ENCODE measurements around the gene UBE2V1. TPM values are rescaled to one million over a fixed set of nuclear protein-coding genes. Genes with fewer than 3 reads are reported as not detected.
"Not testable (repeated sequence)": the region's sequence is repeated elsewhere in the genome, so short reads cannot be mapped to it uniquely, and the experiment has no call there.

UBE2V1 gene
- total and polyA plus RNA-seq, 7 donors, result 55.0 to 117 (median 80.4) TPM

DNA sequence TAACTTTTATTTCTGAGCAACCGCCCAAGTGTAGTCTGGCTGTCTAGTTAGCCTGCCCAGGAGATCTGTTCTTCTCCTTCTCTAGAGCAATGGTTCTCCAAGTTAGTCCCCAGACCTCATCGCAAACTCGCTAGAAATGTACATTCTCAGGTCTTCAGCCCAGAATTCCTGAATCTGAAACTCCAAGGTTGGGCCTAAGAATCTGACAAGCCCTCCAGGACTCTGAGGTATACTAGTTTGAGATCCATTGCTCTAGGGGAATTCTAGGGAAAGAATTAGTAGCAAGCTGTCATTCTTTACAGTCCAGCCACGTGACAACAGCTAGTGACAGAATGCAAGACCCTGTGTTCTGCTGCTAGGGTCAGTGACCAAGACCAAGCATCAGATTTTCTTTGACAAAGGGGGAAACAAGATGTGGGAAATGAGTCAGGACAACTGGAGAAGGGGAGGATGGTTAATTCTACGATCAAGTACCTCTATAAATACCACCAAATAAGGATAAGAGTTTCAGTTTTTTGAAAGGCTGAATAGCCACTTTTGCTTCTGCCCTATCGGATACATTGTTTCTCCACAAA is 5.8 kb downstream of the UBE2V1 start:
- H3K4me1 ChIP-seq, result peaks cover 0 to 81% (median 72%) of the 10 kb centered on the region in 4 donors
- TF ChIP-seq POLR2AphosphoS5 (IDR thresholded peaks at IDR 0.05) (no peak), POLR2A (IDR thresholded peaks at IDR 0.05) (no peak), EP300 (IDR thresholded peaks at IDR 0.05) (no peak)
- TF ChIP-seq, protein P1, sequence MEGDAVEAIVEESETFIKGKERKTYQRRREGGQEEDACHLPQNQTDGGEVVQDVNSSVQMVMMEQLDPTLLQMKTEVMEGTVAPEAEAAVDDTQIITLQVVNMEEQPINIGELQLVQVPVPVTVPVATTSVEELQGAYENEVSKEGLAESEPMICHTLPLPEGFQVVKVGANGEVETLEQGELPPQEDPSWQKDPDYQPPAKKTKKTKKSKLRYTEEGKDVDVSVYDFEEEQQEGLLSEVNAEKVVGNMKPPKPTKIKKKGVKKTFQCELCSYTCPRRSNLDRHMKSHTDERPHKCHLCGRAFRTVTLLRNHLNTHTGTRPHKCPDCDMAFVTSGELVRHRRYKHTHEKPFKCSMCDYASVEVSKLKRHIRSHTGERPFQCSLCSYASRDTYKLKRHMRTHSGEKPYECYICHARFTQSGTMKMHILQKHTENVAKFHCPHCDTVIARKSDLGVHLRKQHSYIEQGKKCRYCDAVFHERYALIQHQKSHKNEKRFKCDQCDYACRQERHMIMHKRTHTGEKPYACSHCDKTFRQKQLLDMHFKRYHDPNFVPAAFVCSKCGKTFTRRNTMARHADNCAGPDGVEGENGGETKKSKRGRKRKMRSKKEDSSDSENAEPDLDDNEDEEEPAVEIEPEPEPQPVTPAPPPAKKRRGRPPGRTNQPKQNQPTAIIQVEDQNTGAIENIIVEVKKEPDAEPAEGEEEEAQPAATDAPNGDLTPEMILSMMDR (IDR thresholded peaks at IDR 0.05), result no peak
- WGBS, 2 donors, result 79 to 87% methylated on average over 6 of the region's 6 CpGs
- no peak overlapping the region for H3K4me3 ChIP-seq
- H3K36me3 ChIP-seq, result no peaks in the 10 kb centered on the region
- peak overlapping the region; percentile 29 to 66 (median 53) for H3K27ac ChIP-seq
- no peaks in the 10 kb centered on the region for H3K9me3 ChIP-seq
- intact Hi-C loops (cut with DNase I), result no loop called here
- no peak for DNase-seq
- no peaks in the 10 kb centered on the region for H3K27me3 ChIP-seq

DNA sequence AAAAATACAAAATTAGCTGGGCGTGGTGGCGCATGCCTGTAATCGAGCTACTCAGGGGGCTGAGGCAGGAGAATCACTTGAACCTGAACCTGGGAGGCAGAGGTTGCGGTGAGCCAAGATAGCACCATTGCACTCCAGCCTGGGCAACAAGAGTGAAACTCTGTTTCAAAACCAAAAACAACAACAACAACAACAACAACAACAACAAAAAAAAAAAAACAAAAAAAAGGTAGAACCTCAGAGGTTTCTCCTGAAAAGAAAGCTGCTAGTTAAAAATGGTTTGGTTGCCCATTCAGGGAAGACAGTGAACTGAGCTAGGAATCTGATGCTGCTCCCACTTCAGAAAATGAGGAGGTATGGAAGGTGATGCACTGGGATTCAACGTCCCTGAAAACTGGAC is 6.3 kb downstream of the UBE2V1 start:
- Histone ChIP-seq H3K4me1 (peaks cover 0 to 77% (median 71%) of the 10 kb centered on the region in 4 donors), H3K27ac (peak overlapping the region; percentile 29 to 66 (median 53))
- H3K4me3 ChIP-seq; DNase-seq; H3K9me3 ChIP-seq; H3K27me3 ChIP-seq; H3K36me3 ChIP-seq; intact Hi-C loops (cut with DNase I): not testable (repeated sequence)
- 71 to 91% methylated on average over 5 of the region's 5 CpGs for WGBS, 2 donors

DNA sequence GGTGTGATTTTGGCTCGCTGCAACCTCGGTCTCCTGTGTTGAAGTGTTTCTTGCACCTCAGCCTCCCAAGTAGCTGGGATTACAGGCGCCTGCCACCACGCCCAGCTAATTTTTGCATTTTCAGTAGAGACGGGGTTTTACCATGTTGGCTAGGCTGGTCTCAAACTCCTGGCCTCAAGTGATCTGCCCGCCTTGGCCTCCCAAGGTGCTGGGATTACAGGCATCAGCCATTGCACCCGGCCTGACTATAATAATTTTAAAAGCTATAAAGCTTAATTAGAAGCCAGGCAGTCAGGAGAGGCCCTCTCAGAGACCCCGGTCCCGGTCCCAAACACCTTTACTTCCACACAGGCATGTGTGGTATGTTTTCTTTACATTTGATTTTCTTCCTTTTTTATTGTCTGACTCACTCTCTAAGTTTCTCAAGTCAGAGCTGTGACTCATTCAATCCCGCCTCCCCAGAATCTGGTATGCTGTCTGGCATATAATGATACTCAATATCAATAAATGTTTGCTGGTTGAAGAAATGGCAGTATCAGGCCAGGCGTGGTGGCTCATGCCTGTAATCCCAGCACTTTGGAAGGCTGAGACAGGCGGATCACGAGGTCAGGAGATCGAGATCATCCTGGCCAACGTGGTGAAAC is 9.4 kb downstream of the UBE2V1 start:
- intact Hi-C loops (cut with DNase I); H3K4me3 ChIP-seq; H3K9me3 ChIP-seq; H3K27me3 ChIP-seq; H3K36me3 ChIP-seq; DNase-seq: not testable (repeated sequence)
- 67 to 86% methylated on average over 15 of the region's 15 CpGs for WGBS, 2 donors
- peak overlapping the region; percentile 14 to 47 (median 43) for H3K27ac ChIP-seq
- peaks cover 0 to 73% (median 71%) of the 10 kb centered on the region in 4 donors for H3K4me1 ChIP-seq

DNA sequence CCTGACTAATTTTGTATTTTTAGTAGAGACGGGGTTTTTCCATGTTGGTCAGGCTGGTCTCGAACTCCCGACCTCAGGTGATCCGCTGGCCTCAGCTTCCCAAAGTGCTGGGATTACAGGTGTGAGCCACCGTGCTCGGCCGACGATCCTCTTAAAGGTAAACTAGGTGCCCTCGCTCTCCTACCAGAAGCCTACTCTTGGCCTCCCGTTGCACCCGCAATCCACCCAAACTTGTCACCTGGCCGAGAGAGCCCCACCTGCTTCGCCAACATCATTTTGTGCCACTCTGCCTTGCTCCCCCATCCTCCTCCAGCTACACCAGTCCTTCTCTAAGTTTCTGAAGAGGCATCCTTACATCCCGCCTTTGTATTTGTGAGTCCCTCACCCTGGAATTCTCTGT is 10.4 kb downstream of the UBE2V1 start:
- WGBS, 2 donors, result 95 to 96% methylated on average over 14 of the region's 14 CpGs
- H3K9me3 ChIP-seq; DNase-seq; H3K4me3 ChIP-seq; H3K27me3 ChIP-seq; intact Hi-C loops (cut with DNase I); H3K36me3 ChIP-seq: not testable (repeated sequence)
- Histone ChIP-seq H3K27ac (peak overlapping the region in 1 of 4 donors; percentile 44), H3K4me1 (peaks cover 0 to 73% (median 70%) of the 10 kb centered on the region in 4 donors)

DNA sequence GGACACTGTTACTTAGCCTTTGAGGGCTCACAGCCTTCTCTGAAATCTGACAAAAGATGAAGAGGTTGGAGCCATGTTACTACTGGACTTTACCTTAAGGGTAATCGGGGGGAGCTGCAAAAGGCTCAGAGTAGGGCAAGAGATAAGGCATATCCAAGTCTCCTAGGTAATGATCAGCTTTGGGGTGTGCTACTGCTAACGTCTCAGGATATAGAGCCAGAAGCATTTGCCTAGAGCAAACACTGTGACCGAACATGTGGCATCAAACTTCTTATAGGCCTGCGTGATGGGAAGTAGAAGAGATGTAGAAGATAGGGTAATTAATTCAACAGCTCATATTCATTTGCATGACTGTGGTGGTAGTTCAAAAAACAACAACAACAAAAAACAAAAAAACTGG is 11.1 kb downstream of the UBE2V1 start:
- TF ChIP-seq, protein P1 (IDR thresholded peaks at IDR 0.05), result no peak
- TF ChIP-seq POLR2A (IDR thresholded peaks at IDR 0.05), result no peak
- no peak for TF ChIP-seq EP300 (IDR thresholded peaks at IDR 0.05)
- no peak for TF ChIP-seq POLR2AphosphoS5 (IDR thresholded peaks at IDR 0.05)
- Histone ChIP-seq H3K4me3 (no peak overlapping the region), H3K36me3 (no peaks in the 10 kb centered on the region), H3K27me3 (no peaks in the 10 kb centered on the region), H3K4me1 (peaks cover 0 to 73% (median 66%) of the 10 kb centered on the region in 4 donors), H3K9me3 (no peaks in the 10 kb centered on the region), H3K27ac (peak overlapping the region in 2 of 4 donors; percentile 10 to 65)
- 31 to 54% methylated on average over 4 of the region's 4 CpGs for WGBS, 2 donors
- intact Hi-C loops (cut with DNase I), result no loop called here
- DNase-seq, result no peak

DNA sequence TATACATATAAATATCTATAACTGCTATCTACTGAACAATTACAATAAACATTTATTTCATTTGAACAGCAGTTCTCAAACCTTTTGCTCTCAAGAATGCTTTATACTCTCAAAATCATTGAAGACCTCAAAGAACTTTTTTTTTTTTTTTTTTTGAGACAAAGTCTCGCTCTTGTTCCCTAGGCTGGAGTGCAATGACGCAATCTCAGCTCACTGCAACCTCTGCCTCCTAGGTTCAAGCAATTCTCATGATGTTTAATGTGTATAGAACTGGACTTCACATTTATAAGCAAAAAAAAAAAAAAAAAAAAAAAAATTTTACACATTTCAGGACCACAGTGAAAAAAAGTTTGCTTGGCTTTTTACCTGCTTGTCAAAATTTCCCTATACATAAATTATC is 11.7 kb downstream of the UBE2V1 start:
- no peak for DNase-seq
- TF ChIP-seq POLR2AphosphoS5 (IDR thresholded peaks at IDR 0.05) (no peak), POLR2A (IDR thresholded peaks at IDR 0.05) (no peak), EP300 (IDR thresholded peaks at IDR 0.05) (no peak)
- TF ChIP-seq, protein P1 (IDR thresholded peaks at IDR 0.05), result no peak
- peaks cover 0 to 3% (median 1%) of the 10 kb centered on the region in 4 donors for H3K36me3 ChIP-seq
- WGBS, 2 donors, result 89 to 93% methylated on average over 2 of the region's 2 CpGs
- H3K4me1 ChIP-seq, result peaks cover 0 to 67% (median 62%) of the 10 kb centered on the region in 4 donors
- intact Hi-C loops (cut with DNase I), result no loop called here
- peak overlapping the region in 3 of 4 donors; percentile 34 to 65 (median 43) for H3K27ac ChIP-seq
- no peaks in the 10 kb centered on the region for H3K27me3 ChIP-seq
- H3K4me3 ChIP-seq, result no peak overlapping the region
- no peaks in the 10 kb centered on the region for H3K9me3 ChIP-seq
